Right renal pelvis (tissue), 4 donors: ENCODE data around the gene TBC1D3I. TPM values are rescaled to one million over a fixed set of nuclear protein-coding genes. Genes with fewer than 3 reads are reported as not detected.
"Not testable (repeated sequence)": the region's sequence is repeated elsewhere in the genome, so short reads cannot be mapped to it uniquely, and the experiment has no call there.

Source experiments
- DNase-seq, 4 donors: peaks; one replicate each; pipeline ENCODE4 v3.0.0-alpha.2; 2013; ENCODE audit warnings: low read depth in 4 of 4, low spot score in 3 of 4, missing footprints in 1 of 4
- polyA plus RNA-seq, 4 donors: library from polyadenylated mRNA; unstranded; fragments of 120-200 nt; gene quantifications; one replicate each; pipeline ENCODE4 v1.2.1, GENCODE V29; 2013; ENCODE audit not compliant: insufficient read length in 4 of 4

Gene TBC1D3I
- under 1 TPM in 2 of 4 donors, not detected in 2; 0.17 to 0.52 TPM for polyA plus RNA-seq

DNA sequence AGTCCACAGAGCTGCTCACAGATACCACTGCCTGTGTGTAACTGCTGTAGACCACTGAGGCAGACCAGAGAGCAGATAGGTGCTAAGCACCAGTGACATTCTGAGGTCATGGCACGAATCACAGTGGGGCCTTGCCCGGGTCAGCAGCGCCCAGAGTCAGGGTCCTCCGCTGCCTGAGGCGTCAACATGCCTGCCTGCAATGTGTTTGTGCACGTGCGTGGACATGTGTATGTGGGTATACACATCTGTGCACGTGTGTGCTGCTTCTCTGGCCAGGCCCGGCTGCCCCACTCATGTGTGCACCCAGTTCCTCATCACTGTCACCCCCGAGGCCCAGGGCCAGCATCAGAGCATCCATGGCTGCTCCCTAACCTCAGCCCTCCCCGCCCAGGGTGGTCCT is at the start of gene TBC1D3I:
TSS of gene TBC1D3I (minus strand) at position 101 of the 400 bp plus-strand sequence. CDS start 1,585 bp downstream, outside the sequence.
- DNase-seq, result not testable (repeated sequence)

DNA sequence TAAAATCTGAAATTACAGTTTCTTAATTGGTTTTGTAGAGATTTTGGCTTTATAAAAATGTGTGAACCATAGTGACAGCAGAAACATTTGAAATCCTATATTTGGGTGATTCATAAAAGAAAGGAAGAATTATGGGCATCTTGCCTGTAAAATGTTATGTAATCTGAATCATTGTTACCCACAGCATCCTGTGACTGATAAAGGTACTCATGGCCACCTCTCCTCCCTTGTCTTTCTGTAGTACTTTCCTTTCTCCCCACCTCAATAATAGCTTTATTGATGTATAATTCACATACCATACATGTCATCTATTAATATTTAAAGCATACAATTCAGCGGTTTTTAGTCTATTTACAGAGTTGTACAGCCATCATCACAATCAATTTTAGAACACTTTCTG is 30.8 kb upstream of the TBC1D3I start:
- DNase-seq, result not testable (repeated sequence)

DNA sequence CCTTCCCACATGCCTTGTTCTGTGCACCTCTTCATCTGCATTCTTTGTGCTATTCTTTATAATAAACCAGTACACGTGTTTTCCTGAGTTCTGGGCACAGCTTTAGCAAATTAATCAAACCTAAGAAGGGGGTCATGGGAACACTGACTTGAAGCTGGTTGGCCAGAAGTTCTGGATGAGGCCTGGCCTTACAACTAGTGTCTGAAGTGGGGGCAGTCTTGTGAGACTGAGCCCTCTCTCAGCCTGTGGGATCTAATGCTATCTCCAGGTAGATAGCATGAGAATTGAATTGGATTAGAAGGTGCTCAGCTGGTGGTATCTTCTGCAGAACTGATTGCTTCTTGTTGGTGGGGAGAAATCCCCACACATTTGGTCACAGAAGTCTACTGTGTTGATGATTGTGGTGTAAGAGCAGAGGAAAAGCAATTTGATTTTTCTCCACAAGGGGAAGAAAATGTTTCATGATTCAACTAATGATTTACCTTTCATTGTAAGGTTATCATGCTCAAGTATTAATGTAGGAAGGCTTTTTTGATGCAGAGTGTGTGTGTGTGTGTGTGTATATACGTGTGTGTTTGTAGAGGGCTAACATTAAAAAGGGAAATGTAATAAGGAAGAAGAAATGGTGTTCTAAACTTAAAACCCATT is 25.7 kb upstream of the TBC1D3I start:
- not testable (repeated sequence) for DNase-seq

DNA sequence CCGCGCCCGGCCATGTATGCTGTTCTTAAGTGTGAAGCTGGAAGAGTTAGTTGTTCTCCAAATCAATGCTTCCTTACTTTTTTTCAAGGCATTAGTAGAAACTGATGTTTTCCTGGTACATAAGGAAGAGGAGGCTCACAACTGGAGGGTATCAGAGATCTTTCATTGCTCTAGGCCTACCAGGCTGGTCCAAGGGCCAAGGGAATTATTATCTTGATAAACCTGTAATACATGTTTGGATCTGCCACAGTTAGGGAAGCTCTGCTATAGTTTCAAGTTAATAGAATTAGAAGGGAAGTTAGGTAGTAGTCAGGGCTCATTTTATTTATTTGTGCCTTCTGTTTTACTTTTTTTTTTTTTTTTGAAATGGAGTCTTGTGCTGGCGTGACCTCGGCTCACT is 19.8 kb upstream of the TBC1D3I start:
- DNase-seq, result not testable (repeated sequence)

DNA sequence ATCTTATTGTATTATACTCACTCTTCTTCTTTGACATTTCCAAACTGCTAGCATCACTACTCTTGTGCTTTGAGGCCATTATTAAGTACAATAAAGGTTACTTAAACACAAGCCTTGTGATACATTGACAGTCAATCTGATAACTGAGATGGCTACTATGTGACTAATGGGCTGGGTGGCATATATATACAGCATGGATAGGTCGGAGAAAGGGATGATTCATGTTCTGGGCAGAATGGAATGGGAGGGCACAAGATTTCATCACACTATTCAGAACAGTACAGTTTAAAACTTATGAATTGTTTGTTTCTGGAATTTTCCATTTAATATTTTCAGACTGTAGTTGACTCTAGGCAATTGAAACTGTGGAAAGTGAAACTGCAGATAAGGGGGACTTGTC is 18.9 kb upstream of the TBC1D3I start:
- not testable (repeated sequence) for DNase-seq

DNA sequence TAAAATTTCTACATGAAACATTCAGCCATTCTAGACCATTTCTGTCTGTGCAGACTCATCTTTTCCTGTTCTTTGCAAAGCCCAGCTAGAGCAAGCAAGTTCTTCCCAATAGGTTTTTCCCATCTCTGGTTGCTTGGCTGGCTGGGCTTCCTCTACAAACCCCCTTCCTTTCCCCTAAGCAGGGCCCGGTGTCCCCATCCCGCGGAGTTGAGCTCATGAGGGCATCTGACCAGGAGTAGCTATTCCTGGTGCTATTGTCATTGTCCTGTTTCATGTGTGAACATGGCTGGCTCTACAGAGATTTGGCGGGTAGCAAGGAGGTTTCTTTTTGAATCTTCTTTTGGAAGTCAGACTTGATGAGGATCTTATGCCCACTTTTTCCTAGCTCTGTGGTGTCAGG is 22.3 kb downstream of the TBC1D3I start:
- not testable (repeated sequence) for DNase-seq

DNA sequence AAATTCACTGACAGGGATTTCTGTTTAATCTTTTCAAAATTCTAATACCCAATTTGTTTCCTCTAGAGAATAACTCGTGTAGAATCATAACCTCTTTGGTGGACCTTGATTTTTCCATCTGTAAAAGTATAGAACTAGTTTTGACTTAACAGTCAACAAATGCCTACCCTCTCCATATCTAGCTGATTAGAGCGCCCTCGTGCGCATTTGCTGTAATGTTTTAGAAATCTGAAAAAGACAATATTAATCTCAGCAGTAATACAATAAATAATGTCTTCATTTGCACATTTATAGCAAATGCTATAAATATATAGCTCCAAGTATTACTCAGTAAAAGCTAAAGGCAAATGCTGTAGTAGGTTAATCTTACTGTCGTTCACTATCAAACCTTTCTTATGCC is 34.7 kb downstream of the TBC1D3I start:
- DNase-seq, result not testable (repeated sequence)

DNA sequence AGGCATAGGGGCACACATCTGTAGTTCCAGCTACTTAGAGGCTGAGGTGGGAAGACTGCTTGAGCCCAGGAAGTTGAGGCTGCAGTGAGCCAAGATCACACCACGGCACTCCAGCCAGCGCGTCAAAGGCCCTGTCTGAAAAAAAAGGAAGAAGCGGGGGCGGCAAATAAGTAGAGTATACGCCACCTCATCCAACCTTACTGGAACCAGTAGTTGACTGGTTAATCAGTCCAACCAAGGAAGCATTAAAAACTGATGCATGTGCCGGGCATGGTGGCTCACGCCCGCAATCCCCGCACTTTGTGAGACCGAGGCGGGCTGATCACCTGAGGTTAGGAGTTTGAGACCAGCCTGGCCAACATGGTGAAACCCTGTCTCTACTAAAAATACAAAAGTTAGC is 41.4 kb downstream of the TBC1D3I start:
- not testable (repeated sequence) for DNase-seq

DNA sequence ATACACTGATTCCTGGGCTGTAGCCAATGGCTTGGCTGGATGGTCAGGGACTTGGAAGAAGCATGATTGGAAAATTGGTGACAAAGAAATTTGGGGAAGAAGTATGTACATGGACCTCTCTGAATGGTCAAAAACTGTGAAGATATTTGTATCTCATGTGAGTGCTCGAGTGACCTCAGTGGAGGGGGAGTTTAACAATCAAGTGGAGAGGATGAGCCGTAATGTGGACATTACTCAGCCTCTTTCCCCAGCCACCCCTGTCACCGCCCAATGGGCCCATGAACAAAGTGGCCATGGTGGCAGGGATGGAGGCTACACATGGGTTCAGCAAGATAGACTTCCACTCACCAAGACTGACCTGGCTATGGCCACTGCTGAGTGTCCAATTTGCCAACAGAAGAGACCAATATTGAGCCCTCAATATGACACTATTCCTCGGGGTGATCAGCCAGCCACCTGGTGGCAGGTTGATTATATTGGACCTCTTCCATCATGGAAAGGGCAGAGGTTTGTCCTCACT is 42.7 kb downstream of the TBC1D3I start:
- not testable (repeated sequence) for DNase-seq

DNA sequence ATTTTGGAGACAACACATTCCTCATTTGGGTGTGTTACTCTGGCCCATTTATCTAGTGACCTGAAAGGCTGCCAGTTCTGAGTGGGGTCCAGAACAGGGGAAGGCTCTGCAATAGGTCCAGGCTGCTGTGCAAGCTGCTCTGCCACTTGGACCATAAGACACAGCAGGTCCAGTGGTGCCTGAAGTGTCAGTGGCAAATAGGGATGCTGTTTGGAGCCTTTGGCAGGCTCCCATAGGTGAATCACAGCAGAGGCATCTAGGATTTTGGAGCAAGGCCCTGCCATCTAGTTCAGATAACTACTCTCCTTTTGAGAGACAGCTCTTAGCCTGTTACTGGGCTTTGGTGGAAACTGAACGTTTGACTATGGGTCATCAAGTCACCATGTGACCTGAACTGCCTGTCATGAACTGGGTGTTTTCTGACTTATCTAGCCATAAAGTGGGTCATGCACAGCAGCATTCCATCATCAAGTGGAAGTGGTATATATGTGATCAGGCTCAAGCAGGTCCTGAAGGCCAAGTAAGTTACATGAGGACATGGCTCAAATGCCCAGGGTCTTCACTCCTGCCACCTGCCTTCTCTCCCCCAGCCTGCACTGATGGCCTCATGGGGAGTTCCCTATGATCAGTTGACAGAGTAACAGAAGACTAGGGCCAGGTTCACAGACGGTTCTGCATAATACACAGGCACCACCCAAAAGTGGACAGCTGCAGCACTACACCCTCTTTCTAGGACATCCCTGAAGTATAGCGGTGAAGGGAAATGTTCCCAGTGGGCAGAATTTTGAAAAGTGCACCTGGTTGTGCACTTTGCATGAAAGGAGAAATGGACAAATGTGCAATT is 43.4 kb downstream of the TBC1D3I start:
- not testable (repeated sequence) for DNase-seq

DNA sequence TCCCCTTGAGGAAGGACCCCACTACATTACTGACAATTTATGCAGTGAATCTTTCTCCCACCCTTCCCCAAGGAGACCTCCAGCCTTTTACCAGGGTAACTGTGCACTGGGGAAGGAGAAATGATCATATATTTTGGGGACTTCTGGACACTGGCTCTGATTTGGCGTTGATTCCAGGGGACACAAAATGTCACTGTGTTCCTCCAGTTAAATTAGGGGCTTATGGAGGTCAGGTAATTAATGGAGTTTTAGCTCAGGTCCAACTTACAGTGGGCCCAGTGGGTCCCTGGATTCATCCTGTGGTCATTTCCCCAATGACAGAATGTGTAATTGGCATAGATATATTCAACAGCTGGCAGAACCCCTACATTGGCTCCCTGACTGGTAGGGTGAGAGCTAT is 44.8 kb downstream of the TBC1D3I start:
- DNase-seq, result not testable (repeated sequence)

DNA sequence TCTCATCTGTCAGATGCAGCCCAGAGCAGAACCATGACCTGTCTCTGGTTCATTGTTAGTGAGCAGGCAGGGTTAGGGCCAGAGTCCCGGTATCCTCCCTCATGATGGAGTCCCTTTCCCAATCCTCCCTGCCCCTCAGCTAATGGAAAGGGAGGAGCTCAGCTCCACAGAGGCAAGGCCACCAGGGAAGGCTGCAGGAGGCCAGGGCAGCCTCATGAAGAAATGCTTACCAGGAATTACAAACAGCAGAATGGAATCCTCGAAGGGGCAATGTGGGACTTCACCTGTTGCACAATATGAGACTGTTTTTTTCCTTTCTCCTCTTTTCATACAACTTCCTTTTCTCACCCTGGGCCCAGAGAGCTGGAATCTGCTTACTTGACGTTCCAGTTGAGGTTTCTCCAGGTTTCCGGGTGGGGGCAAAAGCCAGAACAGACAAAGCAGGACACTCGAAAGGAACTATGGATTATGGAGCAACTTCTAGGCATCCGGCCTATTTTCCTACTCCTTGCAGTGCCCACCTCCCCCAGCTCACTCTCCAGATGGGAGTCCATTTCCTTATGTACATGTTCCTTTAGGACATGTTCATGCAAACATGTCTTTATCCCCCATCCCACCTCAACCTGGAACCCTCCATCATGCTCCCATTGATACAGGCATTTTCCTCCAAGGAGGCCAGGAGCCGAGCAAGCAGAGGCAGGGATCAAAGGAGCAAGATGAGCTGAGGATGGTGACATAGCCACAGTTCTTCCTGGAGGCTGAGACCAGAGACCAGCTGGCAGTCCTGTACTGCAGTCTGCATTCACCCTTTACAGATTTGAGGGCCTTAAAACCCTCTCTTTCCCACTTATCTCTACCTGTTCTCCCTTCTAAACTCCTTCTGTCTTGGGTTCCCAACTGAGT is 48.7 kb downstream of the TBC1D3I start:
- DNase-seq, result not testable (repeated sequence)

DNA sequence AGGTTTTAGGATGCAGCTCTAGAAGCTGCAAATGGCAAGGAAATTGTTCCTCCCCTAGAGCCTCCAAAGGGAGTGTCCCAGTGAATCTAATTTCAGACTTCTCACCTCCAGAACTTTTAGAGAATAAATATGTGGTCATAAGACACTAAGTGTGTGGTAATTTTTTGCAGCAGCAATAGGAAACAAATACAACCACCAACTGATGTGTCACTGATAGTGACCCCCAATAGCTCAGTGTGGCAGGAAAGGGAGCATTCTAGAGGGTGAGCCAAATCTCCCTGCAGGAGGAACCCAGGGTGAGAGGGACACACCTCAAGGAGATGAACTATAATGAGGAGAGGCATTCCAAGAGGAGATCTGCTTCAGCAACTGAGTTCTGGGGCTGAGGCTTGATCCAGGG is 49.5 kb downstream of the TBC1D3I start:
- no peak for DNase-seq

DNA sequence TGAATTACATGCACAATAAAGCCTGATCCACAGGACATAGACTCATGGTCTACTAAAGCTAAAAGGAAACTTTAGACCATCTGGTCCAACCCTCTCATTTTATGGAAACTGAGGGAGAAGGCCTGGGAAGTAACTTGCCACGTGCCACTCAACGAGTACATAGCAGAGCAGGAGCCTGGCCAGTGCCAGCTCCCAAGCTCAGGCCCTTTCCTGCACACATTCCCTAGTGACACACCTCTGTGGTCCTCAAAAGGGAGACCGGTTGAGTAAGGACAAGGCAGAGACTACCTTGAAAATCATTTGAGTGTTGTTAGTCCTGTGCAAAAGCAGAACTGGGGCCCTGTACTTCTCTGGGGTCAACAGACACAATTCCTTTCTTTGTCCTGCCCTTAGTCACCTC is 50.7 kb downstream of the TBC1D3I start:
- no peak for DNase-seq

DNA sequence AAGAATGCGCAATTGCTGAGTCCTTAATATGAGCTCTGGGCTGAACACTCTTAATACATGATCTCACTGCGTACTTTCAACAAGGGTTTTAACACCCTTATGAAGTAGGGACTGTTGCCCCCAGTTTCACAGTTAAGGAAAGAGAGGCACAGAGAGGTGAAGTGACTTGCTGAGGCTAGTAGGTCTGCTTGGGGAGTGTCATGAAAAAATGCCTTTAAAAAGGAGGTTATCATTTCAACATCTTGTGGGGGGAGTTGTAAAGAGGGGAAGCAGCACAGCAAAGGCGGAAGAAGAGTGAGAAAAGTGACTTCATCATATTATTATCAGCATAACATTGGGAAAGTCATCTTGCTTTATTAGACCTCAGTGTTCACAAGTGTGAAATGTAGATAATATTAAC is 51.4 kb downstream of the TBC1D3I start:
- DNase-seq, result no peak

DNA sequence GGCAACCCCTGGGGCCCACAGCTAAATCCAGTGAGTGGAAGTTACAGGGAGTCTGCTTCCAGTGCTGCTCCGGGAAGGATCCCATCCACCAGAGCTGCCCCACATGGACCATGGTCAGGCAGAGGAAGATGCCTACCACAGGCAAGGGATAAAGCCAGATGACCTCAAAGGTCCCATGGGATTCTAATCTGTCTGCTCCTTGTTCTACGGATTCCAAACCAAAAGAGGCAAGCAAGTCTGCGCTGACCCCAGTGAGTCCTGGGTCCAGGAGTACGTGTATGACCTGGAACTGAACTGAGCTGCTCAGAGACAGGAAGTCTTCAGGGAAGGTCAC is 52.1 kb downstream of the TBC1D3I start:
- no peak for DNase-seq

DNA sequence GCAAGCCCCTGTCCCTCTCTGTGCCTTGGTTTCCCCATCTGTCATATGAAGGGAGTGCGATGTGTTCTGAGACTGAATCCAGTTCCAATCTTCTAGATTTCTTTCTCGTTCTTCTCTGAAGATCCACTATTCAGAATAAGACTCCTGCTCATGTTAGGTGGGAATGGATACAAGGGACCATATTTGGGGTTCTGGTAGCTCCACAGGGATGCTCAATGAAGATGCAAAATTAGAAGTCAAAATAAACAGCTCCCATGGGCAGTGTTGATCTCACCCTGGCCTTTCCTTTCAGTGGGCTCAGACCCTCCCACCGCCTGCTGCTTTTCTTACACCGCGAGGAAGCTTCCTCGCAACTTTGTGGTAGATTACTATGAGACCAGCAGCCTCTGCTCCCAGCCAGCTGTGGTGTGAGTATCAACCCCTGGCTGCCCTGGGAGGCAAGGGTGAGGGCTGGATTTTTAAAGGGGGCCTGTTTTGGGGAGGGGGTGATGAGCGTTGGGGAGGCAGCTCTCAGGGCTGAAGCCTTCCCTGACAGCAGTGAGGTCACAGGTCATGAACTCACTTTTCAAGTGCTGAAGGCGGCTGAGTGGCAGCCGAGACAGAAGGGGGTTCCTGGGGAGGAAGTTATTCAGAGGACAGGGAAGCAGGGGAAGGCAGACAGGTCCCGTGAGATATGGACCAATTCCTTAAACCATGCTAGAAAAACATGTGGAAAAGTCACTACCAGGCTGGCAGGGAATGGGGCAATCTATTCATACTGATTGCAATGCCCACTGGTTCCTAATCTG is 52.7 kb downstream of the TBC1D3I start:
- not testable (repeated sequence) for DNase-seq

DNA sequence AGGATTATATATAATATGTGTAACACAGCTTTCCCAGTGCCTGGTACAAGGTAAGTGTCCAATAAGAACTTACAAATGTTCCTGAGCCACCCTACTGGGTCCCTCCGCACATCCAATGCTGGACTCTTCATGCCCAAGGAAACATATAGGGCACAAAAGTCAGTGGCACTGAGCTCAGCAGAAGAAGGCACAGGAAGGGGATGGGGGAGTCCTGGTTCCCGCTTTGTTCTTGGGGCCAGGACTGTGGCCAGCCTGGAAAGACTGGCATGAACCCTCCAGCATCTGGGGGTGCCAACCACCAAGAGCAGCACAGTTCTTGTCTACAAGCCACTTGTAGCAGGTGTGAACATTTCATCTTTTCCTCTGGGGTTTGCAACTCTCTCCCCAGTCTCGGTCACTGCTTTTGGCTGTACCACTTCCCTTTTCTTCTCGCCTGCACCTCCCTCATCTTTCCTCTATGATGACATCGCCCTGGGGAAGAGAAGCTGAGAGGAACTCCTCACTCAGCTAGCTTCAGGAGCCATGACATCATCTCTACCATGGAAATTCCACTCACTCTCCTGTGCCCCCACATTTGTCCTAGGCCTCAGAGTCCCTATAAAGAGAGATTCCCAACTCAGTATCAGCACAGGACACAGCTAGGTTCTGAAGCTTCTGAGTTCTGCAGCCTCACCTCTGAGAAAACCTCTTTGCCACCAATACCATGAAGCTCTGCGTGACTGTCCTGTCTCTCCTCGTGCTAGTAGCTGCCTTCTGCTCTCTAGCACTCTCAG is 53.7 kb downstream of the TBC1D3I start, which contains the start of gene CCL4L2:
TSS of gene CCL4L2 (plus strand) at position 625 of the 773 bp plus-strand sequence.
- DNase-seq, result not testable (repeated sequence)

DNA sequence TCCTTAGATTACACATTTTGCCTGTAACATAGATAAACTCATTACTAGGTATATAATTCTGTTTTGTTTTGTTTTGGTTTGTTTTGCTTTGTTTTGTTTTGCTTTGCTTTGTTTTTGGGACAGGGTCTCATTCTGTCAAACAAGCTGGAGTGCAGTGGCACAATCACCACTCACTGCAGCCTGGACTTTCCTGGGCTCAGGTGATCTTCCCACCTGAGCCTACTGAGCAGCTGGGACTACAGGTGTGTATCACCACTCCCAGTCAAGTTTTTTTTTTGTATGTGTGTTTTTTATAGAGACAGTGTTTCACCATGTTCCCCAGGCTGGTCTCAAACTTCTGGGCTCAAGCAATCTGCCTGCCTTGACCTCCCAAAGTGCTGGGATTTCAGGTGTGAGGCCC is 54.8 kb downstream of the TBC1D3I start:
- DNase-seq, result no peak
